Uterus (tissue), 2 donors: Measurements from ENCODE around the gene SLC35F3.

Source experiments
- POLR2A ChIP-seq, 2 donors: fragments of 450-650 bp; IDR thresholded peaks; one replicate each; pipeline ENCODE4 v1.6.1; 2016; ENCODE audit warnings: antibody characterized with exemption in 2 of 2, mild to moderate bottlenecking in 1 of 2, moderate library complexity in 1 of 2
- TF ChIP-seq, protein P1 (sequence below), 4 experiments: fragments of 200-600 bp in 2 of 4; fragments of 450-650 bp in 2 of 4; sonication (generic) in 2 of 4; IDR thresholded peaks; one replicate each; pipeline ENCODE4 v1.5.1; 2016 to 2019; ENCODE audit warnings: antibody characterized with exemption in 4 of 4, mild to moderate bottlenecking in 2 of 4, moderate library complexity in 1 of 4

GRCh38 chr1:234246638-234247116 lies 342.2 kb downstream of the SLC35F3 start:
- TF ChIP-seq, protein P1, sequence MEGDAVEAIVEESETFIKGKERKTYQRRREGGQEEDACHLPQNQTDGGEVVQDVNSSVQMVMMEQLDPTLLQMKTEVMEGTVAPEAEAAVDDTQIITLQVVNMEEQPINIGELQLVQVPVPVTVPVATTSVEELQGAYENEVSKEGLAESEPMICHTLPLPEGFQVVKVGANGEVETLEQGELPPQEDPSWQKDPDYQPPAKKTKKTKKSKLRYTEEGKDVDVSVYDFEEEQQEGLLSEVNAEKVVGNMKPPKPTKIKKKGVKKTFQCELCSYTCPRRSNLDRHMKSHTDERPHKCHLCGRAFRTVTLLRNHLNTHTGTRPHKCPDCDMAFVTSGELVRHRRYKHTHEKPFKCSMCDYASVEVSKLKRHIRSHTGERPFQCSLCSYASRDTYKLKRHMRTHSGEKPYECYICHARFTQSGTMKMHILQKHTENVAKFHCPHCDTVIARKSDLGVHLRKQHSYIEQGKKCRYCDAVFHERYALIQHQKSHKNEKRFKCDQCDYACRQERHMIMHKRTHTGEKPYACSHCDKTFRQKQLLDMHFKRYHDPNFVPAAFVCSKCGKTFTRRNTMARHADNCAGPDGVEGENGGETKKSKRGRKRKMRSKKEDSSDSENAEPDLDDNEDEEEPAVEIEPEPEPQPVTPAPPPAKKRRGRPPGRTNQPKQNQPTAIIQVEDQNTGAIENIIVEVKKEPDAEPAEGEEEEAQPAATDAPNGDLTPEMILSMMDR (IDR thresholded peaks at IDR 0.05): no peak
- TF ChIP-seq POLR2A (IDR thresholded peaks at IDR 0.05): no peak
